HAP-1 (cell line): ENCODE measurements around the gene MRPS34.
A peak's percentile ranks its signal among the peaks of the same experiment; 100 is the strongest.

ENCODE experiments used
- DNase-seq, 2 experiments: peaks; one replicate each; pipeline ENCODE4 v3.0.0-alpha.2; 2016 to 2020; ENCODE audit warnings: low spot score in 2 of 2
- H3K27me3 ChIP-seq: fragments of 250-450 bp; sonication (Bioruptor Pico); 2 replicates; pipeline ENCODE4 v1.5.1; 2020; ENCODE audit warnings: low read depth, mild to moderate bottlenecking, moderate library complexity
- H3K36me3 ChIP-seq: fragments of 250-450 bp; sonication (Bioruptor Pico); replicated peaks from 2 replicates; pipeline ENCODE4 v1.5.1; 2020; ENCODE audit warnings: mild to moderate bottlenecking
- H3K4me1 ChIP-seq: fragments of 250-450 bp; sonication (Bioruptor Pico); 2 replicates; pipeline ENCODE4 v1.5.1; 2020; ENCODE audit warnings: mild to moderate bottlenecking
- H3K4me3 ChIP-seq: fragments of 250-450 bp; sonication (Bioruptor Pico); 2 replicates; pipeline ENCODE4 v1.5.1; 2020; ENCODE audit warnings: mild to moderate bottlenecking, moderate library complexity
- H3K9me3 ChIP-seq: fragments of 250-450 bp; sonication (Bioruptor Pico); 2 replicates; pipeline ENCODE4 v1.5.1; 2020; ENCODE audit warnings: mild to moderate bottlenecking, moderate library complexity
- in situ Hi-C: fragments of 300-500 bp; cut with MboI; formaldehyde crosslinking; loops from 3 replicates; pipeline ENCODE4 v1.14.3; 2020; ENCODE audit warnings: low sequenced_read_pairs, inconsistent platforms, mixed read lengths

Gene MRPS34

DNA sequence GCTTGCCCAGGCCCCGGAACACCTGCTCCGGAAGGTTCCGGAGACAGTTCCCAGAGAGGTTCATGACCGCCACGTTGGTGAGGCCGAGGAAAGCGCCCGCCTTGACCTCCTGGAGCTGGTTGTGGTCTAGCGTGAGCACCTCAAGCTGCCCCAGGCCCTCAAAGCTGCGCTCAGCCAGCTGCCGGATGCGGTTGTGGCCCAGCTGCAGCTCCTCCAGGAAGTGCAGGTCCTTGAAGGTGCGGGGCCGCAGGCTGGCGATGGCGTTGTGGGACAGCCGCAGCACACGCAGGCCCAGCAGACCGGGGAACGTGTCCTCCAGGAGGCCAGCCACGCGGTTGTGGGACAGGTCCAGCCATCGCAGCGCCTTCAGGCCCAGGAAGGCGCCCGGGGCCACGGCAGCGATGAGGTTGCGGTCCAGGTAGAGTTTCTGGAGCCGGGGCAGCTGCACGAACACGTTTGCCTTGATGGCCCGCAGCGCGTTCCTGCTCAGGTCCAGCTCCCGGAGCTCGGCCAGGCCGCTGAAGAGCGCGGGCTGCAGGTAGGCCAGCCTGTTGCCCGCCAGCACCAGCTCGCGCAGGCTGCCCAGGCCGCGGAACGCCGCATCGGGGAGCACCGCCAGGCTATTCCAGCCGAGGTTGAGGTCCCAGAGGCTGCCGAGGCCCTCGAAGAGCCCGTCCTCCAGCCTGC is 18.5 kb upstream of the MRPS34 start:
- DNase-seq, result no peak
- Histone ChIP-seq H3K4me1 (no peaks in the 10 kb centered on the region), H3K36me3 (peaks cover 6% of the 10 kb centered on the region; the same call in 1 of the 2 replicates), H3K4me3 (no peak overlapping the region), H3K9me3 (no peaks in the 10 kb centered on the region), H3K27me3 (no peaks in the 10 kb centered on the region)
- in situ Hi-C loops, result no loop called here

GRCh38 chr16:1790611-1791255 is 17.8 kb upstream of the MRPS34 start:
- in situ Hi-C loops, result no loop called here
- Histone ChIP-seq H3K4me1 (no peaks in the 10 kb centered on the region), H3K9me3 (no peaks in the 10 kb centered on the region), H3K27me3 (no peaks in the 10 kb centered on the region), H3K4me3 (no peak overlapping the region), H3K36me3 (peaks cover 6% of the 10 kb centered on the region; the same call in 1 of the 2 replicates)
- DNase-seq, result no peak

GRCh38 chr16:1790261-1790610 is 17.3 kb upstream of the MRPS34 start:
- H3K4me1 ChIP-seq, result no peaks in the 10 kb centered on the region
- no peak for DNase-seq
- H3K9me3 ChIP-seq, result no peaks in the 10 kb centered on the region
- peaks cover 6% of the 10 kb centered on the region; the same call in 1 of the 2 replicates for H3K36me3 ChIP-seq
- H3K27me3 ChIP-seq, result no peaks in the 10 kb centered on the region
- in situ Hi-C loops, result no loop called here
- no peak overlapping the region for H3K4me3 ChIP-seq

DNA sequence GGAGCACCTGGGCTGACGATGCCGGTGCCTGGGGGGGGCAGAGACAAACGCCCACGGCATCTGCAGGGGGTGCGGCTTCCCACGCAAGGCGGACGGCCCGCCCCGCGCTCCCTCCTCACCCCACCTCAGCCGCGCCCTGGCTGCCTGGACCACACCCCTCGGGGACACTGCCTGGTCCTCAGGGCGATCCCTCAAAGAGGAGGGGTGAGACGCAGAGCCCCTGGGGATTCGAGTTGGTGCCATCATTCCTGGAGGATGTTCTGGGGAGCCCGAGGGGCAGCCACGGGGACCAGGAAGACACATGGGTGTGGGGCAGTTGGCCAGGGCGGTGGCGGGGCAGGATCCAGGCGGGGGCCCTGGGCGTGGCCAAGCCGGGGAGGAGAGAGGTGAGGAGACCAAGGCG is 16.7 kb upstream of the MRPS34 start:
- in situ Hi-C loops, result no loop called here
- Histone ChIP-seq H3K9me3 (no peaks in the 10 kb centered on the region), H3K36me3 (peaks cover 6% of the 10 kb centered on the region), H3K27me3 (no peaks in the 10 kb centered on the region), H3K4me3 (no peak overlapping the region), H3K4me1 (no peaks in the 10 kb centered on the region)
- DNase-seq, result no peak

DNA sequence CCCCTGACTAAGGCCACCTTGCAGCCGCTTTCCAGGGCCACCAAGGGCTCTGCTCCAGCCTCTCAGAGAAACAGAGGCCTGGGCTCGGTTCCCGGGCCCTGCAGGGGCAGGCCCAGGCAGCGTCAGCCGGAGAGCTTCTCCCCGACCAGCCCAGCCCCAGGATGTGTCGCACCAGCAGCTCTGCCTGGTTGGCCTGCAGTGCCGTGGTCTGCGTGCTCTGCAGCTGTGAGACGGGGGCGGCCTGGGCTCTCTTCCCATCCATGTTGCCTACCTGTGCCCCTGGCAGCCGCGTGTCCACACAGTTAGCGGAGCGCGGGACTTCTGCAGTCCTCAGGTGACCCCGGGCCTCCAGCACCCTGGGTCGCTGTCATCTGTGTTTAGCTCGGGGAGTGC is 15.8 kb upstream of the MRPS34 start:
- in situ Hi-C loops, result no loop called here
- DNase-seq, result no peak
- no peaks in the 10 kb centered on the region for H3K4me1 ChIP-seq
- no peaks in the 10 kb centered on the region for H3K27me3 ChIP-seq
- peaks cover 10% of the 10 kb centered on the region for H3K36me3 ChIP-seq
- H3K9me3 ChIP-seq, result no peaks in the 10 kb centered on the region
- no peak overlapping the region for H3K4me3 ChIP-seq

GRCh38 chr16:1788095-1788707 is 15.3 kb upstream of the MRPS34 start:
- no peaks in the 10 kb centered on the region for H3K27me3 ChIP-seq
- H3K4me3 ChIP-seq, result no peak overlapping the region
- H3K36me3 ChIP-seq, result peaks cover 10% of the 10 kb centered on the region
- H3K9me3 ChIP-seq, result no peaks in the 10 kb centered on the region
- DNase-seq, result no peak
- no peaks in the 10 kb centered on the region for H3K4me1 ChIP-seq
- in situ Hi-C loops, result no loop called here

- peaks cover 10% of the 10 kb centered on the region for H3K36me3 ChIP-seq
- in situ Hi-C loops, result no loop called here
- DNase-seq, result no peak
These were observed 14.6 kb upstream of the MRPS34 start for GRCh38 chr16:1787322-1788094.

DNA sequence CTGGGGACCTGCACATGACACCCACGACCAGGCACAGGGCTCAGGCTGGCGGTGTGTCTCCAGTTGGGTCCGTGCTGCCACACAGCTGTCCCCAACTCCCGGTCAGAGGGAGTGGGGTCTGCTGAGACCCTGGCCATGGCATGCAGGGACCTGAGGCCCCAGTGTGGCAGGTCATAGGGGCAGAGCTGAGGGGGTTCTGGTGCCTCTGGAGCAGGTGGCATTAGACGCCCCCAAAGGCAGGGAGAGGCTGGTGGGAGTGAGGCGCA is 14.1 kb upstream of the MRPS34 start:
- Histone ChIP-seq H3K4me1 (no peaks in the 10 kb centered on the region), H3K9me3 (no peaks in the 10 kb centered on the region), H3K4me3 (no peak overlapping the region), H3K27me3 (no peaks in the 10 kb centered on the region), H3K36me3 (peaks cover 10% of the 10 kb centered on the region)
- DNase-seq, result no peak
- in situ Hi-C loops, result no loop called here

More at GRCh38 chr16:1787322-1788094, 14.6 kb upstream of the MRPS34 start:
- Histone ChIP-seq H3K4me3 (no peak overlapping the region), H3K27me3 (no peaks in the 10 kb centered on the region), H3K4me1 (no peaks in the 10 kb centered on the region), H3K9me3 (no peaks in the 10 kb centered on the region)

DNA sequence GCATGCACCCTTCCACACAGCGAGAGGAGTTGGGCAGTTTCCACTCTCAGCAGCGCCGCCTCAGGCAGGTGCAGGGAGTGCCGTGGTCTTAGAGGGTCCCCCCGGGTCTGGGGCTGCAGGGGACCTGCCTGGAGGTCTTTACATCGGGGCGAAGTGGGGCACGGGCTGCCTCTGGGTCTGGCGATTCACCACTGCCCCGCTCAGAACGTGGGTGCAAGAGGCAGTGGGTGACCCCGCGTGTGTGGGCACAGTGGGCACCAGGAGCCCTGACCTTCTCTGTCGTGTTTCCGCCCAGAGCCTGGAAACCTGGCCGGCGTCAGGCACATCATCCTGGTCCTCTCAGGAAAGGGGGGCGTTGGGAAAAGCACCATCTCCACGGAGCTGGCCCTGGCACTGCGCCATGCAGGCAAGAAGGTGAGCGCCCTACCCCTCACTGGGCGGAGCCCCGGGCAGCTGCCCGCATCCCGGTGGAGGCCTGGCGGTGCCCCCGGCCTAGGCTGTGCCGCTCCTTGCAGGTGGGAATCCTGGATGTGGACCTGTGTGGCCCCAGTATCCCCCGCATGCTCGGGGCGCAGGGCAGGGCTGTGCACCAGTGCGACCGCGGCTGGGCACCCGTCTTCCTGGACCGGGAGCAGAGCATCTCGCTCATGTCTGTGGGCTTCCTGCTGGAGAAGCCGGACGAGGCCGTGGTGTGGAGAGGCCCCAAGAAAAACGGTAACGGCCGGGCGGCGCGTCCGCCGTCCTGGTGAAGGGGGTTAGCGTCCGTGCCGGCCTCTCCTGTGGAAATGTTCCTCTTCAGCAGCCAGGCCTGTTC is 13.5 kb upstream of the MRPS34 start:
- DNase-seq, result peak in 1 of 2 experiments; percentile 13
- H3K9me3 ChIP-seq, result no peaks in the 10 kb centered on the region
- H3K27me3 ChIP-seq, result no peaks in the 10 kb centered on the region
- peaks cover 10% of the 10 kb centered on the region for H3K36me3 ChIP-seq
- no peaks in the 10 kb centered on the region for H3K4me1 ChIP-seq
- H3K4me3 ChIP-seq, result no peak overlapping the region
- in situ Hi-C loops, result no loop called here

GRCh38 chr16:1785846-1786170 is 12.9 kb upstream of the MRPS34 start:
- Histone ChIP-seq H3K9me3 (no peaks in the 10 kb centered on the region), H3K4me3 (no peak overlapping the region), H3K4me1 (no peaks in the 10 kb centered on the region), H3K27me3 (no peaks in the 10 kb centered on the region), H3K36me3 (peaks cover 10% of the 10 kb centered on the region)
- in situ Hi-C loops, result no loop called here
- no peak for DNase-seq

DNA sequence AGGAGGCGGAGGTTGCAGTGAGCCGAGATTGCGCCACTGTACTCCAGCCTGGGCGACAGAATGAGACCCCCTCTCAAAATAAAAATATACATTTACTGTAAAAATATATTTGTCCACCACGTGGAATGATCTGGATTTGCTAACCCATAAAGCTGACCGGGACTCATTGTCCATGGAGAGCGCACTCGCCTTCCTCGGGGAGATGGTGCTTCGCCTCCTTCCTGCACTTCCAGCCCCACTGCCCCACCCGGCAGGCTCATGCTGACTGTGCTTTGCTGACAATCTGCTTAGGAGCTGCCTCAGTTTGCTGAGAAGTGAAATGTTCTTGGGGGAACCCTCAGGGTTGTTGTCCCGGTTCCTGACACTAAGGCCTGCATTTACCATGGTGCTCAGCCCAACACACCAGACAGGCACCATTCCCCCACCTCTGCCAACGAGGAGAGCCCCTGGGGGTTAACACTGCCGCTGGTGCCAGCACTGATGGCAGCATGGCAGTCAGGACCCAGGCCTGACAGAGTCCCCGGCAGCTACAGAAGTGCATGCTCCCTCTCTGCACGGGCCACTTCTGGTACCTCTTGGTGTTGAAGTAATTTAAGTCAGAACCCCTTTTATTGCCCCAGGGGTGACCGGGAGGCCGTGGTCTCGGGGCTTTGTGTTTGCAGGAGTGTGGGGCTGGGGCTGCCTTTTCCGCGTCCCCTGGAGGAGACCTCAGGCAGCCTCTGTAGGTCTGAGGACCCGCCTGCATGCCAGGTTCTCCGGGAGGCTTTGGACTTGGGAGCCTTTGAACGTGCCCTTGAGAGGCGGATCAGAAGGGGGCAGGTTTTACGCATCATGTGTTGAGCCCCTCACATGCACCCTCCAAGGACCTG is 12.3 kb upstream of the MRPS34 start:
- DNase-seq, result no peak
- Histone ChIP-seq H3K4me1 (no peaks in the 10 kb centered on the region), H3K36me3 (peaks cover 10% of the 10 kb centered on the region), H3K9me3 (no peaks in the 10 kb centered on the region), H3K4me3 (no peak overlapping the region), H3K27me3 (no peaks in the 10 kb centered on the region)
- in situ Hi-C loops, result no loop called here

GRCh38 chr16:1782408-1783264 is 9.7 kb upstream of the MRPS34 start, which contains the start of the genes NUBP2 and SPSB3:
Gene NUBP2, plus strand, starts transcription at chr16:1782960. Its CDS starts 61 bp downstream, at chr16:1783021.
Gene SPSB3, minus strand, starts transcription at chr16:1782571. Its CDS starts 1,088 bp downstream, at chr16:1781483.
- peak; percentile 99 for DNase-seq
- Histone ChIP-seq H3K36me3 (peaks cover 8% of the 10 kb centered on the region), H3K27me3 (no peaks in the 10 kb centered on the region), H3K4me3 (peak within 1 kb of the TSS; percentile 76), H3K4me1 (no peaks in the 10 kb centered on the region), H3K9me3 (no peaks in the 10 kb centered on the region)
- in situ Hi-C loops, result no loop called here
